Sigmoid colon (tissue), 7 donors: ENCODE measurements around the gene IL32. TPM values are rescaled to one million over a fixed set of nuclear protein-coding genes. Genes with fewer than 3 reads are reported as not detected.
A peak's percentile ranks its signal among the peaks of the same experiment; 100 is the strongest.

ENCODE experiments used
- DNase-seq: peaks from one replicate; pipeline ENCODE4 v3.0.0-alpha.2; 2019
- H3K27ac ChIP-seq, 4 donors: fragments of 200-600 bp; sonication (generic); one replicate each; pipeline ENCODE4 v1.5.1; 2016 to 2019; ENCODE audit warnings: mild to moderate bottlenecking in 1 of 4
- H3K27me3 ChIP-seq, 3 donors: fragments of 200-600 bp; sonication (generic); one replicate each; pipeline ENCODE4 v1.5.1; 2019; ENCODE audit warnings: mild to moderate bottlenecking in 1 of 3
- H3K36me3 ChIP-seq, 4 donors: fragments of 200-600 bp; sonication (generic); one replicate each; pipeline ENCODE4 v1.5.1; 2016 to 2019
- H3K4me1 ChIP-seq, 4 donors: fragments of 200-600 bp; sonication (generic); one replicate each; pipeline ENCODE4 v1.5.1; 2017 to 2019
- H3K4me3 ChIP-seq, 4 donors: fragments of 200-600 bp; sonication (generic); one replicate each; pipeline ENCODE4 v1.5.1; 2017 to 2019; ENCODE audit warnings: mild to moderate bottlenecking in 2 of 4, moderate library complexity in 1 of 4
- H3K9me3 ChIP-seq, 4 donors: fragments of 200-600 bp in 3 of 4; sonication (generic) in 3 of 4; one replicate each; pipeline versions ENCODE4 v1.5.1 to v1.6.1; 2013 to 2019
- CTCF ChIP-seq, 4 experiments: fragments of 450-650 bp in 3 of 4; fragments of 200-600 bp in 1 of 4; IDR thresholded peaks; one replicate each; pipeline ENCODE4 v1.5.1; 2016 to 2019; ENCODE audit warnings: antibody characterized with exemption in 4 of 4, mild to moderate bottlenecking in 3 of 4, moderate library complexity in 2 of 4
- EP300 ChIP-seq, 4 donors: sonication (generic); formaldehyde crosslinking; IDR thresholded peaks; one replicate each; pipeline ENCODE4 v1.6.1; 2017; ENCODE audit warnings: antibody characterized with exemption in 4 of 4
- POLR2A ChIP-seq, 2 donors: fragments of 450-650 bp; IDR thresholded peaks; one replicate each; pipeline ENCODE4 v1.6.1; 2016; ENCODE audit warnings: antibody characterized with exemption in 2 of 2, mild to moderate bottlenecking in 2 of 2, moderate library complexity in 2 of 2
- POLR2AphosphoS5 ChIP-seq, 4 donors: sonication (generic); formaldehyde crosslinking; IDR thresholded peaks; one replicate each; pipeline ENCODE4 v1.6.1; 2017; ENCODE audit warnings: antibody characterized with exemption in 4 of 4
- WGBS, 2 donors: extraction: QIAGEN DNeasy Blood & Tissue Kit; methylation state at CpG; one replicate each; pipeline ENCODE4 v1.1.7; 2013; 5-methylcytosine and 5-hydroxymethylcytosine counted together
- intact Hi-C: fragments of 100-400 bp; cut with DNase I; formaldehyde crosslinking; loops from one replicate; pipeline ENCODE4 v1.15.1; 2023
- polyA plus RNA-seq, 3 donors: library from polyadenylated mRNA; stranded (reverse); fragments of 200-250 nt; gene quantifications; one replicate each; pipeline ENCODE4 v1.2.3, GENCODE V29; 2013
- total RNA-seq, 4 donors: library from RNA; depleted of rRNA; stranded (reverse); fragments of >200 nt; gene quantifications; one replicate each; pipeline ENCODE4 v1.1.0, GENCODE V29; 2016
- donor health status: healthy with polysubstance abuse.
- donor health status: Bipolar disorder and iron deficiency.
- donor health status: healthy.

The IL32 gene
- total and polyA plus RNA-seq, 7 donors, result 8.6 to 2,189 (median 27.1) TPM

DNA sequence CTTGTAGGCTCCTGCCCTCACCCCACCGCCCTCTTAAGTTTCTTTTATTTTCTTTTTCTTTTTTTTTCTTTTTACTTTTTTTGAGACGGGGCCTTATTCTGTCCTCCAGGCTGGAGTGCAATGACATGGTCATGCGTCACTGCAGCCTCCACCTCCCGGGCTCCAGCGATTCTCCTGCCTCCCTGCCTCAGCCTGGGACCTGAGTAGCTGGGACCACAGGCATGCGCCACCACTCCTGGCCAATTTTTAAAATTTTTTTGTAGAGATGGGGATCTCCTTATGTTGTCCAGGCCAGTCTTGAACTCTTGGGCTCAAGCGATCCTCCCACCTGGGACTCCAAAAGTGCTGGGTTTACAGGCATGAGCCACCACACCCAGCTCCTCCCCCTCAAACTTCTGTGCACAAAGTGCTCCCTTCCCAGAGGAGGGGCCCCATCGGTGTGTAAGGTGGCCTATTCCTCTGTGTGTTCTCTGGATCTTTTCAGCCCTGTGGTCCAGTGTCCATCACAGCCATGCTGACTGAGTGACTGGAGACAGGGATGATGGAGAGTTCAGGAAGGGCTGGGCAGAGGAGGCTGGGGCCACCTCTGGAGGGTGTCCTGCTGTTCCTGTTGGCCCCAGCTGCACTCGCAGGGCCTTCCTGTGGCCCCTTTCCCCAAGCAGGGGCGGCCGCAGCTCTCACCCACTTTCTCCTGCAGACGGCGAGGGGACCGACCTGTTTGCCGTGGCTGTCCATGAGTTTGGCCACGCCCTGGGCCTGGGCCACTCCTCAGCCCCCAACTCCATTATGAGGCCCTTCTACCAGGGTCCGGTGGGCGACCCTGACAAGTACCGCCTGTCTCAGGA lies 8.9 kb upstream of the IL32 start:
- WGBS, 2 donors, result 82 to 92% methylated on average over 19 of the region's 19 CpGs
- Histone ChIP-seq H3K36me3 (no peaks in the 10 kb centered on the region), H3K4me1 (peaks cover 0 to 22% (median 19%) of the 10 kb centered on the region in 4 donors), H3K9me3 (no peaks in the 10 kb centered on the region), H3K27ac (no peak overlapping the region), H3K4me3 (no peak overlapping the region), H3K27me3 (peaks cover 0 to 15% (median 0%) of the 10 kb centered on the region in 3 donors)
- TF ChIP-seq POLR2A (IDR thresholded peaks at IDR 0.05), result no peak
- no peak for TF ChIP-seq POLR2AphosphoS5 (IDR thresholded peaks at IDR 0.05)
- TF ChIP-seq CTCF (IDR thresholded peaks at IDR 0.05), result no peak
- TF ChIP-seq EP300 (IDR thresholded peaks at IDR 0.05), result no peak
- intact Hi-C loops, result no loop called here
- DNase-seq, result no peak

GRCh38 chr16:3057181-3058138 lies 8.0 kb upstream of the IL32 start:
- Histone ChIP-seq H3K27ac (no peak overlapping the region), H3K4me1 (peaks cover 0 to 22% (median 19%) of the 10 kb centered on the region in 4 donors), H3K4me3 (peak overlapping the region in 1 of 4 donors; percentile 91), H3K9me3 (no peaks in the 10 kb centered on the region), H3K36me3 (no peaks in the 10 kb centered on the region), H3K27me3 (peaks cover 0 to 12% (median 0%) of the 10 kb centered on the region in 3 donors)
- DNase-seq, result no peak
- 87 to 91% methylated on average over 22 of the region's 22 CpGs for WGBS, 2 donors
- intact Hi-C loops, result loop anchor here (2.0 kb wide), 2 partner anchors 71 to 109 kb away; no protein-coding TSS in a partner anchor
- TF ChIP-seq EP300 (IDR thresholded peaks at IDR 0.05) (no peak), CTCF (IDR thresholded peaks at IDR 0.05) (no peak), POLR2A (IDR thresholded peaks at IDR 0.05) (no peak), POLR2AphosphoS5 (IDR thresholded peaks at IDR 0.05) (no peak)

- peak overlapping the region; percentile 70 to 91 (median 80) for H3K4me3 ChIP-seq
- H3K27ac ChIP-seq, result peak overlapping the region in 3 of 4 donors; percentile 65 to 74 (median 67)
- peaks cover 0 to 22% (median 19%) of the 10 kb centered on the region in 4 donors for H3K4me1 ChIP-seq
- H3K27me3 ChIP-seq, result peaks cover 0 to 12% (median 0%) of the 10 kb centered on the region in 3 donors
- 3 to 6% methylated on average over 77 of the region's 77 CpGs for WGBS, 2 donors
- H3K36me3 ChIP-seq, result no peaks in the 10 kb centered on the region
- TF ChIP-seq POLR2A (IDR thresholded peaks at IDR 0.05) (no peak), POLR2AphosphoS5 (IDR thresholded peaks at IDR 0.05) (no peak), EP300 (IDR thresholded peaks at IDR 0.05) (no peak), CTCF (IDR thresholded peaks at IDR 0.05) (no peak)
- no peaks in the 10 kb centered on the region for H3K9me3 ChIP-seq
- DNase-seq, result peak; percentile 71
- intact Hi-C loops, result loop anchor here (2.0 kb wide), 2 partner anchors 70 to 108 kb away; no protein-coding TSS in a partner anchor
Observed at GRCh38 chr16:3058139-3059030, 7.1 kb upstream of the IL32 start.
